NCI-H526 treated with DMSO at 0.1 percent for 48 hours (cell line): Measurements from ENCODE around the gene CASP8AP2.
"Not testable (repeated sequence)": the region's sequence is repeated elsewhere in the genome, so short reads cannot be mapped to it uniquely, and the experiment has no call there.

Experiments
- DNase-seq: peaks from one replicate; lab custom pipeline; 2025; lab: John Stamatoyannopoulos, UW

Gene CASP8AP2

GRCh38 chr6:89887452-89888137 is 57.9 kb downstream of the CASP8AP2 start:
- DNase-seq: no peak

DNA sequence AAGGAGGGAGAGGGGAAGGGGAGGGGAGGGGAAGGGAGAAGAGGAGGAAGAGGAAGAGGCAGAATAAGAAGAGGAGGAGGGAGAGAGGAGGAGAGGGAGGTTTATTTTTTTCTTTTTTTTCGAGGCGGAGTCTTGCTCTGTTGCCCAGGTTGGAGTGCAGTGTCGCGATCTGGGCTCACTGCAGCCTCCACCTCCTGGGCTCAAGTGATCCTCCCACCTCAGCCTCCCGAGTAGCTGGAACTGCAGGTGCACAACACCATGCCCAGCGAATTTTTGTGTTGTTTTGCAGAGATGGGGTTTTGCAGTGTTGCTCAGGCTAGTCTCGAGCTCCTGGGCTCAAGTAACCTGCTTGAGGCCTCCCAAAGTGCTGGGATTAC is 58.4 kb downstream of the CASP8AP2 start:
- no peak for DNase-seq

- no peak for DNase-seq
Measured at GRCh38 chr6:89888871-89889270, 59.2 kb downstream of the CASP8AP2 start.

GRCh38 chr6:89890845-89891528 is 61.3 kb downstream of the CASP8AP2 start:
- not testable (repeated sequence) for DNase-seq

DNA sequence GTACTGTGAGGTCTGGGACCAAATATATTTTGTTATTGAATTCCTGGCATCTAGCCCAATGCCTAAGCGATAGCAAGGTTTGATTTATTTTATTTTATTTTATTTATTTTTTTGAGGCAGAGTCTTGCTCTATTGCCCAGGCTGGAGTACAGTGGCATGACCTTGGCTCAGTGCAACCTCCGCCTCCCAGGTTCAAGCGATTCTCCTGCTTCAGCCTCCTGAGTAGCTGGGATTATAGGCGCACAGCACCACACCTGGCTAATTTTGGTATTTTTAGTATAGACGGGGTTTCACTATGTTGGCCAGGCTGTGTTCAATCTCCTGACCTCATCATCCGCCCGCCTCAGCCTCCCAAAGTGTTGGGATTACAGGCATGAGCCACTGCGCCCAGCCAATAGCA is 62.9 kb downstream of the CASP8AP2 start:
- not testable (repeated sequence) for DNase-seq

GRCh38 chr6:89894169-89894568 is 64.5 kb downstream of the CASP8AP2 start, which contains the start of gene GJA10:
Gene GJA10 (plus strand): TSS chr6:89894469. CDS start chr6:89894469, 0 bp downstream.
- no peak for DNase-seq

GRCh38 chr6:89895276-89895874 is 65.7 kb downstream of the CASP8AP2 start:
- DNase-seq: no peak

DNA sequence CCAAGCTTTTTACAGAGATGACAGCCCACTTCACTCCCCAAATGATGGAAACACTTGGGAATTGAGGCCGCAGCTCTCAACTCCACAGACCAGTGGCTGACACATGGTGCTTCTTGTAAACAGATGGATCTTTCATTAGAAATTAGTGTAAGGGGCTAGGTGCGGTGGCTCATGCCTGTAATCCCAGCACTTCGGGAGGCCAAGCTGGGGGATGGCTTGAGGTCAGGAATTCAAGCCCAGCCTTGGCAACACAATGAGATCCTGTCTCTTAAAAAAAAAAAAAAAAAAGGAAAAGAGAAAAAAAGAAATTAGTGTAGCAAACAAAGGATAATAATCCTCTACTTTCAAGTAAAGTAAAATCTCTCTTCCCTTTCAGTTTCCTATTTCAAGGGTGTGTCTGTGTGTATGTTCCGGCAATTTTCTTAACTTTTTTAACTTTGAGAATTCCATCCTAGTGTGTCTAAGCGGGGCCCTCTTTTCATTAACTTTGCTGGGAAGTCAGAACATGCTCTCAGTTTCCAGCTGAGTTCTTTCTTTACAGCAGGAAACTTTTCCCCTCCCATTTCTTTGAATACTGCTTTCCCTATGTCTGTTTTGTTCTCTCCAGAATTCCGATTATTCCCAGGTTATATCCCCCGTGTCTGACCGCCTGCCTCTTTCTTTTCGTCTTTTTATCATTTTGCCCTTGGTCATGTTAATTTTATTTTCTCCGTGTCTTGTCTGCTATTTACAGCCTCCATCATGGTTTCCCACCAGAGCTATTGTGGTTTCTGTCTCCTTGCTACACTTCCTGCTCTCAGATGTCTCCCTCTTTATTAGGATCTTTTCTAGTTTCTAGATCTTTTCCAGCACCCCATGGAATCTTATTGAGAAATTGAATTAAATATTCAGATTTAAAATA is 80.6 kb downstream of the CASP8AP2 start:
- not testable (repeated sequence) for DNase-seq

DNA sequence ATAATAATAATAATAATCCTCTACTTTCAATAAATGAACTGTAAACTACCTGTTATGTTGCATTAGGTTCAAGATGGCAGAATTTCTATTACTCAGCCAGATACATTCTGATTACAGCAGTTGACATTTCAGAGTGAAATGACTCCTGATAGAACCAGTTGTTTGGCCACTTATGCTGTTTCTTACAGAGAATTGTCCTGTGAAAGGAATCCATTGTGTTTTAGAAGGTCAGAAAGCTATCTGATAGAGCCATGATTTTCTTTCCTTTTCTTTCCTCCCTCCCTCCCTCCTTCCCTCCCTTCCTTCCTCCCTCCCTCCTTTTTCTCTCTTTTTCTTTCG is 81.2 kb downstream of the CASP8AP2 start:
- DNase-seq: no peak

- DNase-seq: no peak
Measured at GRCh38 chr6:89916136-89916920, 86.6 kb downstream of the CASP8AP2 start.

DNA sequence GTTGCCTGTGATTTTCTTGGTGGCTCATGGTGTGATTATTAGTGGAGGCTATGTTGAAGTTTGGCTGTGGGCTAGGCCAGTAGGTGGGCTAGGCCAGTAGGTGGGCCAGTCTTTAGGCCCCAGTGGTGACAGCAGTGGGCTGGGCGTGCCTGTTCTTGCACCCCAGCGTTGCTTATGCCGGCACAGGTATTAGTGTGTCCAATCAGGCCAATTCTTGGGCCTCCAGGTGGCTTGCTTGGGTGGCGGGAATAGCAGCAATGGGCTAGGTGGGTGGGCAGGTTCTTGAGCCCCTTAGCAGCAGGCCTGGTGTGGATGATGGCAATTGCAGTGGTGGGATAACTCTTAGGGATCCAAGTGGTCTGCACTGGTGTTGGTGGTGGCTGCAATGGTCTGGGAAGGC is 87.5 kb downstream of the CASP8AP2 start:
- no peak for DNase-seq

GRCh38 chr6:89917801-89918366 is 88.2 kb downstream of the CASP8AP2 start:
- DNase-seq: no peak
